GM23338 (cell line): ENCODE measurements around the gene SLC26A11.

ENCODE experiments used
- TF ChIP-seq, protein P1 (sequence below), 2 experiments: fragments of 200-600 bp in 1 of 2; sonication (generic) in 1 of 2; conservative IDR thresholded peaks; 2 replicates each; pipeline versions ENCODE4 v1.5.1 to v1.6.1; 2016 to 2017; ENCODE audit warnings: antibody characterized with exemption in 2 of 2, low read depth in 2 of 2, mild to moderate bottlenecking in 2 of 2, moderate library complexity in 1 of 2
- TF ChIP-seq, protein P2 (sequence below): IDR thresholded peaks from one replicate; pipeline ENCODE4 v1.6.1; 2018; ENCODE audit warnings: antibody characterized with exemption; ENCODE audit not compliant: unreplicated experiment

DNA sequence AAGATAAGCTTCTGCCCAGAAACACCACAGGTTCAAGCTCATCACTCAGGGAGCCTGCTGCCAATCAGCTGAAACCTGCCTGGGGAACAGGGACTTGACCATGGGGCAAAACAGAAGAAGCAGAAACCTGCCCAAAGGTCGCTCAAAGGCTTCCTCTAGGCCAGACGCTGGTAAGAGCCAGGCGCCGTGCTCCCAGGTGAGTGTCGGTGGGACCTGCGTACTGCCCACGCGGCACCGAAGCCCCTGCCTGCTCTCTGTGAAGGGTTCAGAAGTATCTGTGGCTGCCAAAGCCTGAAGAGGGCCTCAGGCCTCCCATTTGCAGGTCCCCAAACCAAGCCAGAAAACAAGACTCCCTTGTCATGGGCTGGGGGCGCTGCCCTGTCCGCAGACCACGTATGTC lies 10.5 kb upstream of the SLC26A11 start:
- TF ChIP-seq, protein P1, sequence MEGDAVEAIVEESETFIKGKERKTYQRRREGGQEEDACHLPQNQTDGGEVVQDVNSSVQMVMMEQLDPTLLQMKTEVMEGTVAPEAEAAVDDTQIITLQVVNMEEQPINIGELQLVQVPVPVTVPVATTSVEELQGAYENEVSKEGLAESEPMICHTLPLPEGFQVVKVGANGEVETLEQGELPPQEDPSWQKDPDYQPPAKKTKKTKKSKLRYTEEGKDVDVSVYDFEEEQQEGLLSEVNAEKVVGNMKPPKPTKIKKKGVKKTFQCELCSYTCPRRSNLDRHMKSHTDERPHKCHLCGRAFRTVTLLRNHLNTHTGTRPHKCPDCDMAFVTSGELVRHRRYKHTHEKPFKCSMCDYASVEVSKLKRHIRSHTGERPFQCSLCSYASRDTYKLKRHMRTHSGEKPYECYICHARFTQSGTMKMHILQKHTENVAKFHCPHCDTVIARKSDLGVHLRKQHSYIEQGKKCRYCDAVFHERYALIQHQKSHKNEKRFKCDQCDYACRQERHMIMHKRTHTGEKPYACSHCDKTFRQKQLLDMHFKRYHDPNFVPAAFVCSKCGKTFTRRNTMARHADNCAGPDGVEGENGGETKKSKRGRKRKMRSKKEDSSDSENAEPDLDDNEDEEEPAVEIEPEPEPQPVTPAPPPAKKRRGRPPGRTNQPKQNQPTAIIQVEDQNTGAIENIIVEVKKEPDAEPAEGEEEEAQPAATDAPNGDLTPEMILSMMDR (conservative IDR thresholded peaks at IDR 0.05; ENCODE audit: low read depth in 2 of 2): no peak
- TF ChIP-seq, protein P2, sequence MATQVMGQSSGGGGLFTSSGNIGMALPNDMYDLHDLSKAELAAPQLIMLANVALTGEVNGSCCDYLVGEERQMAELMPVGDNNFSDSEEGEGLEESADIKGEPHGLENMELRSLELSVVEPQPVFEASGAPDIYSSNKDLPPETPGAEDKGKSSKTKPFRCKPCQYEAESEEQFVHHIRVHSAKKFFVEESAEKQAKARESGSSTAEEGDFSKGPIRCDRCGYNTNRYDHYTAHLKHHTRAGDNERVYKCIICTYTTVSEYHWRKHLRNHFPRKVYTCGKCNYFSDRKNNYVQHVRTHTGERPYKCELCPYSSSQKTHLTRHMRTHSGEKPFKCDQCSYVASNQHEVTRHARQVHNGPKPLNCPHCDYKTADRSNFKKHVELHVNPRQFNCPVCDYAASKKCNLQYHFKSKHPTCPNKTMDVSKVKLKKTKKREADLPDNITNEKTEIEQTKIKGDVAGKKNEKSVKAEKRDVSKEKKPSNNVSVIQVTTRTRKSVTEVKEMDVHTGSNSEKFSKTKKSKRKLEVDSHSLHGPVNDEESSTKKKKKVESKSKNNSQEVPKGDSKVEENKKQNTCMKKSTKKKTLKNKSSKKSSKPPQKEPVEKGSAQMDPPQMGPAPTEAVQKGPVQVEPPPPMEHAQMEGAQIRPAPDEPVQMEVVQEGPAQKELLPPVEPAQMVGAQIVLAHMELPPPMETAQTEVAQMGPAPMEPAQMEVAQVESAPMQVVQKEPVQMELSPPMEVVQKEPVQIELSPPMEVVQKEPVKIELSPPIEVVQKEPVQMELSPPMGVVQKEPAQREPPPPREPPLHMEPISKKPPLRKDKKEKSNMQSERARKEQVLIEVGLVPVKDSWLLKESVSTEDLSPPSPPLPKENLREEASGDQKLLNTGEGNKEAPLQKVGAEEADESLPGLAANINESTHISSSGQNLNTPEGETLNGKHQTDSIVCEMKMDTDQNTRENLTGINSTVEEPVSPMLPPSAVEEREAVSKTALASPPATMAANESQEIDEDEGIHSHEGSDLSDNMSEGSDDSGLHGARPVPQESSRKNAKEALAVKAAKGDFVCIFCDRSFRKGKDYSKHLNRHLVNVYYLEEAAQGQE: no peak
